IMR-90 (cell line): ENCODE results near the gene MYLK4. TPM values are rescaled to one million over a fixed set of nuclear protein-coding genes. Genes with fewer than 3 reads are reported as not detected.

Source experiments
- ATAC-seq: fragments of 200-7000 bp; cut with Tn5 transposase; 2 replicates; pipeline ENCODE4 v1.9.1; 2020; ENCODE audit warnings: low read depth, mild to moderate bottlenecking, moderate library complexity
- BruUV-seq: library from RNA; stranded (reverse); fragments of 400-500 nt; replicated peaks from 2 replicates; lab custom pipeline; 2021; lab: Mats Ljungman, UMichigan
- CTCF ChIA-PET: fragments of 300-600 bp; formaldehyde crosslinking; extraction: SDS; loops from one replicate; lab custom pipeline; 2021; ENCODE audit warnings: antibody characterized with exemption; lab: Yijun Ruan, JAX
- POLR2A ChIA-PET: fragments of 300-600 bp; sonication (Branson Sonifier 250); formaldehyde crosslinking; loops from one replicate; lab custom pipeline; 2022; ENCODE audit warnings: antibody characterized with exemption; ENCODE audit not compliant: unreplicated experiment; lab: Charles Lee
- DNase-seq: peaks from one replicate; pipeline ENCODE4 v3.0.0; 2013
- H2AFZ ChIP-seq: replicated peaks from 2 replicates; pipeline ENCODE3; 2013; ENCODE audit warnings: low read length, mild to moderate bottlenecking; ENCODE audit not compliant: poor library complexity
- H2AK5ac ChIP-seq: 2 replicates; pipeline ENCODE4 v1.6.1; 2013; ENCODE audit warnings: low read depth, low read length, inconsistent platforms
- H2AK9ac ChIP-seq: replicated peaks from 2 replicates; pipeline ENCODE3; 2013; ENCODE audit warnings: mild to moderate bottlenecking, low read depth, low read length, moderate library complexity; ENCODE audit not compliant: poor library complexity
- H2BK120ac ChIP-seq: 2 replicates; pipeline ENCODE4 v1.6.1; 2013; ENCODE audit warnings: low read depth, low read length, inconsistent platforms
- H2BK15ac ChIP-seq: 3 replicates; pipeline ENCODE4 v1.6.1; 2013; ENCODE audit warnings: low read depth, low read length, inconsistent platforms
- H2BK20ac ChIP-seq: 2 replicates; pipeline ENCODE4 v1.6.1; 2013; ENCODE audit warnings: low read depth, mild to moderate bottlenecking, inconsistent platforms, low read length, moderate library complexity
- H2BK5ac ChIP-seq: 2 replicates; pipeline ENCODE4 v1.6.1; 2013; ENCODE audit warnings: mild to moderate bottlenecking, low read depth, low read length, inconsistent platforms; ENCODE audit not compliant: poor library complexity, severe bottlenecking
- H3K14ac ChIP-seq: replicated peaks from 2 replicates; pipeline ENCODE4 v1.6.1; 2013; ENCODE audit warnings: low read depth, low read length, inconsistent platforms
- H3K18ac ChIP-seq: 2 replicates; pipeline ENCODE4 v1.6.1; 2013; ENCODE audit warnings: low read depth, low read length, control low read depth
- H3K23ac ChIP-seq: 2 replicates; pipeline ENCODE4 v1.6.1; 2013; ENCODE audit warnings: low read depth, low read length, inconsistent platforms
- H3K27ac ChIP-seq: 2 replicates; pipeline ENCODE4 v1.5.1; 2013; ENCODE audit warnings: mild to moderate bottlenecking, control low read depth, low read length; ENCODE audit not compliant: insufficient read depth
- H3K27me3 ChIP-seq: 2 replicates; pipeline ENCODE4 v1.6.1; 2013; ENCODE audit warnings: low read length; ENCODE audit not compliant: control insufficient read depth, insufficient read depth
- H3K36me3 ChIP-seq: 2 replicates; pipeline ENCODE4 v1.6.1; 2013; ENCODE audit warnings: low read length, mixed read lengths; ENCODE audit not compliant: control insufficient read depth, insufficient read depth
- H3K4ac ChIP-seq: 2 replicates; pipeline ENCODE4 v1.6.1; 2013; ENCODE audit warnings: low read depth, low read length, inconsistent platforms
- H3K4me1 ChIP-seq: 2 replicates; pipeline ENCODE4 v1.6.1; 2013; ENCODE audit warnings: low read length, mixed read lengths; ENCODE audit not compliant: control insufficient read depth, insufficient read depth
- H3K4me2 ChIP-seq: 2 replicates; pipeline ENCODE4 v1.6.1; 2013; ENCODE audit warnings: low read depth, mild to moderate bottlenecking, control low read depth, low read length, moderate library complexity
- H3K4me3 ChIP-seq: 2 replicates; pipeline ENCODE4 v1.5.1; 2013; ENCODE audit warnings: low read depth, mild to moderate bottlenecking, control low read depth, low read length, moderate library complexity; ENCODE audit not compliant: insufficient read depth
- H3K56ac ChIP-seq: 2 replicates; pipeline ENCODE4 v1.6.1; 2013; ENCODE audit warnings: low read length, inconsistent platforms; ENCODE audit not compliant: insufficient read depth; ENCODE audit errors: extremely low read depth
- H3K79me1 ChIP-seq, 2 experiments: 2 replicates each; pipeline ENCODE4 v1.6.1; 2013; ENCODE audit warnings: low read length in 2 of 2, inconsistent platforms in 1 of 2, low read depth in 1 of 2
- H3K9ac ChIP-seq: 2 replicates; pipeline ENCODE4 v1.6.1; 2013; ENCODE audit warnings: low read depth, low read length, control low read depth
- H3K9me1 ChIP-seq: 2 replicates; pipeline ENCODE4 v1.6.1; 2013; ENCODE audit warnings: low read length, inconsistent platforms; ENCODE audit not compliant: insufficient read depth
- H3K9me3 ChIP-seq: 2 replicates; pipeline ENCODE4 v1.6.1; 2013; ENCODE audit warnings: low read length; ENCODE audit not compliant: control insufficient read depth, insufficient read depth
- H4K20me1 ChIP-seq: 2 replicates; pipeline ENCODE4 v1.6.1; 2013; ENCODE audit warnings: low read length, inconsistent platforms; ENCODE audit not compliant: insufficient read depth
- H4K5ac ChIP-seq: 2 replicates; pipeline ENCODE4 v1.6.1; 2013; ENCODE audit warnings: mild to moderate bottlenecking, low read depth, low read length, control low read depth
- H4K8ac ChIP-seq, 2 experiments: 2 replicates each; pipeline ENCODE4 v1.6.1; 2013; ENCODE audit warnings: low read depth in 2 of 2, low read length in 2 of 2, control low read depth in 1 of 2, inconsistent platforms in 1 of 2
- H4K91ac ChIP-seq: 2 replicates; pipeline ENCODE4 v1.6.1; 2013; ENCODE audit warnings: low read depth, low read length, inconsistent platforms; ENCODE audit not compliant: insufficient read depth
- CEBPB ChIP-seq: IDR thresholded peaks from 2 replicates; pipeline ENCODE4 v1.6.1; 2012; ENCODE audit warnings: low read depth, low read length, improper control_type of control experiment
- MXI1 ChIP-seq: IDR thresholded peaks from 2 replicates; pipeline ENCODE4 v1.6.1; 2012; ENCODE audit warnings: low read depth, mild to moderate bottlenecking, low read length, moderate library complexity, borderline replicate concordance
- RAD21 ChIP-seq: IDR thresholded peaks from 2 replicates; pipeline ENCODE4 v1.6.1; 2012; ENCODE audit warnings: low read length, improper control_type of control experiment
- whole genome bisulfite sequencing, 2 experiments: methylation state at CpG; one replicate each; pipeline versions ENCODE4 v1.1.5 to v1.1.7; 2013; ENCODE audit warnings: missing lambda C conversion rate in 2 of 2; ENCODE audit not compliant: insufficient read length in 1 of 2; ENCODE audit errors: extremely low coverage in 2 of 2; 5-methylcytosine and 5-hydroxymethylcytosine counted together
- dilution Hi-C: fragments of 300-500 bp; cut with HindIII; formaldehyde crosslinking; loops from one replicate; pipeline ENCODE4 v1.14.3; 2018; ENCODE audit warnings: low sequenced_read_pairs; ENCODE audit not compliant: unreplicated experiment
- in situ Hi-C: fragments of 300-500 bp; cut with MboI; formaldehyde crosslinking; loops from 3 replicates; pipeline ENCODE4 v1.14.3; 2019; ENCODE audit warnings: low sequenced_read_pairs, inconsistent platforms, mixed read lengths
- intact Hi-C: fragments of 100-400 bp; cut with micrococcal nuclease; formaldehyde crosslinking; loops from 2 replicates; pipeline ENCODE4 v1.10.0; 2022
- polyA plus RNA-seq, 3 experiments: library from polyadenylated mRNA; depleted of rRNA; stranded (reverse); fragments of >200 nt; gene quantifications; 2 replicates each; pipeline ENCODE4 v1.2.3, GENCODE V29; 2012; ENCODE audit warnings: low replicate concordance in 1 of 3
- total RNA-seq: library from RNA; depleted of rRNA; stranded (reverse); fragments of >200 nt; gene quantifications from 2 replicates; pipeline ENCODE4 v1.2.3, GENCODE V29; 2012
- TF ChIP-seq, protein P1 (sequence below): fragments of 150-350 bp; IDR thresholded peaks from 2 replicates; pipeline ENCODE4 v1.6.1; 2016; ENCODE audit warnings: low read depth, mild to moderate bottlenecking, low read length, moderate library complexity, borderline replicate concordance

The MYLK4 gene
- total and polyA plus RNA-seq, 2 of the 4 experiments (the other 2 are of a cell fraction) = under 0.01 to 0.07 TPM

DNA sequence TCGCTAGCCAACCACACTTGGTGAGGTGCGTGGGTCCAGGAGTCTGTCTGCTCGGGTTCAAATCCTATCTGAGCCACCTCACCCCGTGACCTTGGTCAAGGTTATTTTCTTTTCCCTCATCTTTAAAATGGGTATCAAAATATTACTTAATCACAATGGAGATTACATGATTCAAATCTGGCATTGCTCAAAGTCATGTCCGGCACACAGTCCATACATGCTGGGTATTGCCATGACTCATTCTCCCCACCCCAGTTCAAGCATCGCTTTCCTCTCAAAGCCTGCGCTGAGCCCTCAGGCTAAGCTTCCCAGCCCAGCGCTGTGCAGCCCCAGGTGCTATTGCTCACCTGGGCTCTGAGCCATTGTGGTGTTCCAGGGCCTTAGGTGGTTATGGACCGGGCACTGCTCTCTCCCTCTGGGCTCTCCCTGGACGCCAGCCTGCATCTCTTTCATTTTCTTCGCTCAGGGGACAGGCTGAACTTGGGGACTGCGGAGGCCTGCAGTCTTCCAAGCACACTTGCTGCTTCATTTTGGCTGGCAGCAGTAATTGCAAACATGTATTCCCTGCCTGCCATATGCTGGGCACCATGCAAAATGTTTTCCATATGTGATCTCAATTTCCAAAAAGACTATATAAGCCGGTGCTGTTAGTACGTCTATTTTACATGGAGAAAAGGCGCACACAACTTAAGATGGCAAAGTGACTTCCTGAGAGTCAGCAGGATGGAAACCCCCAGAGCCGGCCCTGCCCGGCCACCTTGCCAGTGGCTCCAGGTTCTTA lies 41.8 kb upstream of the MYLK4 start:
- no peak for ATAC-seq
- Histone ChIP-seq H2AFZ (no peak overlapping the region), H3K79me1 (peaks cover 11 to 47% of the 10 kb centered on the region in 2 experiments; a peak in 3 of 4 replicates), H3K23ac (no peak overlapping the region), H4K91ac (peak overlapping the region; percentile 77), H3K56ac (no peak overlapping the region), H2BK5ac (peak overlapping the region; percentile 72), H3K4me2 (no peak overlapping the region), H3K27me3 (no peaks in the 10 kb centered on the region), H2BK20ac (peak overlapping the region; percentile 56; the same call in 1 of the 2 replicates), H2BK120ac (peak overlapping the region; percentile 51; the same call in 1 of the 2 replicates), H2AK5ac (peak overlapping the region; percentile 94), H4K20me1 (peaks cover 4% of the 10 kb centered on the region), H3K14ac (no peak overlapping the region), H3K36me3 (peaks cover 4% of the 10 kb centered on the region), H2AK9ac (peak overlapping the region; percentile 39), H2BK15ac (peak overlapping the region; percentile 56; the same call in 1 of the 3 replicates), H3K4me1 (peaks cover 19% of the 10 kb centered on the region), H3K9me3 (no peaks in the 10 kb centered on the region), H3K9me1 (peaks cover 16% of the 10 kb centered on the region; the same call in 1 of the 2 replicates), H3K4ac (peak overlapping the region; percentile 18), H3K9ac (no peak overlapping the region), H3K27ac (peak overlapping the region; percentile 78; the same call in 1 of the 2 replicates), H4K5ac (peak overlapping the region; percentile 62; the same call in 1 of the 2 replicates), H3K18ac (peak overlapping the region; percentile 27; the same call in 1 of the 2 replicates), H3K4me3 (no peak overlapping the region), H4K8ac (peak overlapping the region in 1 of 2 experiments; percentile 62; a peak in 1 of 4 replicates)
- TF ChIP-seq, protein P1, sequence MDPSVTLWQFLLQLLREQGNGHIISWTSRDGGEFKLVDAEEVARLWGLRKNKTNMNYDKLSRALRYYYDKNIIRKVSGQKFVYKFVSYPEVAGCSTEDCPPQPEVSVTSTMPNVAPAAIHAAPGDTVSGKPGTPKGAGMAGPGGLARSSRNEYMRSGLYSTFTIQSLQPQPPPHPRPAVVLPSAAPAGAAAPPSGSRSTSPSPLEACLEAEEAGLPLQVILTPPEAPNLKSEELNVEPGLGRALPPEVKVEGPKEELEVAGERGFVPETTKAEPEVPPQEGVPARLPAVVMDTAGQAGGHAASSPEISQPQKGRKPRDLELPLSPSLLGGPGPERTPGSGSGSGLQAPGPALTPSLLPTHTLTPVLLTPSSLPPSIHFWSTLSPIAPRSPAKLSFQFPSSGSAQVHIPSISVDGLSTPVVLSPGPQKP = no peak
- TF ChIP-seq RAD21 (no peak), MXI1 (no peak), CEBPB (0 out of 2 replicates have a peak, but pooled peaks have one; percentile 20)
- CTCF ChIA-PET = interaction anchor here (0.6 to 2.1 kb wide), 7 partner anchors 40 to 140 kb away, joined by 3 to 29 read pairs (median 5); no protein-coding TSS in a partner anchor
- WGBS, 2 experiments = 96% methylated on average over 11 of the region's 17 CpGs; no CpG with 5 or more reads in 1 of the 2 experiments
- BruUV-seq = no TSS peak
- in situ Hi-C loops (loop anchor here (5.0 to 10.0 kb wide), 2 partner anchors 50 to 142 kb away; partner anchors contain the start of gene SERPINB1), intact Hi-C loops (no loop called here), dilution Hi-C loops (no loop called here)
- DNase-seq = peak; percentile 50
- POLR2A ChIA-PET = no interaction called here
